ENCODE measurements around the gene TTPAL.

DNA sequence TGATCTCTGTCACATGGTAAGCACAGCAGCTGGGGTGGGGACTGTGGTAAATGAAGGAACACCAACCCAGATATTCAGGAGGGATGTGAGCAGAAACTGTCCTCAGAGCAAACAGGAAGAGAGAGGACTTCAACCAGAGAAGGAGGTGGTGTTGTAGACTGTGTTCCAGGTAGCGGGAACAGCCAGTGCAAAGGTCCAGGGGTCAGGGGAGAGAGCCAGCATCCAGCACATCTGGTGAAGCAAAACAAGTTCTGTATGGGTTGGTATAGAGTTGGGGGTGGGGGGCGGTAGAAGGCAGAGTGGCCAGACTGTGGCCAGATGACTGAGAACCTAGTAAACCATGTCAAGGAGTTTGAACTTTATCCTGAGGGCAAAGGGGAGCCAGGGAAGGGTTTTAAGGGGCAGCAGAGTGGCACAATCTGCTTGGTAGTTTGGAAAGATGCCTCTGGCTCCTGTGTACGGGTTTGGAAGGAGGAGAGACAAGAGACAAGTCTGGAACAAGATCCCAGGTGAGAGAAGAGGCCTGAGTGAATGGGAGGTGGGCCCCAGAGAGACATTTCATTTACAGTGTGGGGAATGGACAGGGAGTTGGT lies 27.8 kb upstream of the TTPAL start:
- no peak for TF ChIP-seq POLR2AphosphoS5 (IDR thresholded peaks at IDR 0.05; ENCODE audit: insufficient read depth in 1 of 2, low read depth in 1 of 2)
- TF ChIP-seq, protein P1, sequence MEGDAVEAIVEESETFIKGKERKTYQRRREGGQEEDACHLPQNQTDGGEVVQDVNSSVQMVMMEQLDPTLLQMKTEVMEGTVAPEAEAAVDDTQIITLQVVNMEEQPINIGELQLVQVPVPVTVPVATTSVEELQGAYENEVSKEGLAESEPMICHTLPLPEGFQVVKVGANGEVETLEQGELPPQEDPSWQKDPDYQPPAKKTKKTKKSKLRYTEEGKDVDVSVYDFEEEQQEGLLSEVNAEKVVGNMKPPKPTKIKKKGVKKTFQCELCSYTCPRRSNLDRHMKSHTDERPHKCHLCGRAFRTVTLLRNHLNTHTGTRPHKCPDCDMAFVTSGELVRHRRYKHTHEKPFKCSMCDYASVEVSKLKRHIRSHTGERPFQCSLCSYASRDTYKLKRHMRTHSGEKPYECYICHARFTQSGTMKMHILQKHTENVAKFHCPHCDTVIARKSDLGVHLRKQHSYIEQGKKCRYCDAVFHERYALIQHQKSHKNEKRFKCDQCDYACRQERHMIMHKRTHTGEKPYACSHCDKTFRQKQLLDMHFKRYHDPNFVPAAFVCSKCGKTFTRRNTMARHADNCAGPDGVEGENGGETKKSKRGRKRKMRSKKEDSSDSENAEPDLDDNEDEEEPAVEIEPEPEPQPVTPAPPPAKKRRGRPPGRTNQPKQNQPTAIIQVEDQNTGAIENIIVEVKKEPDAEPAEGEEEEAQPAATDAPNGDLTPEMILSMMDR (IDR thresholded peaks at IDR 0.05): no peak
- TF ChIP-seq POLR2A (IDR thresholded peaks at IDR 0.05): no peak
